Measurements from ENCODE around the gene SOAT2.
"Not testable (repeated sequence)": the region's sequence is repeated elsewhere in the genome, so short reads cannot be mapped to it uniquely, and the experiment has no call there.

Gene SOAT2

GRCh38 chr12:53105712-53106439, 2.6 kb downstream of the SOAT2 start:
- DNase-seq = no peak

GRCh38 chr12:53107122-53107521, 3.8 kb downstream of the SOAT2 start:
- DNase-seq = no peak

- DNase-seq = not testable (repeated sequence)
These were observed 9.1 kb downstream of the SOAT2 start for GRCh38 chr12:53112431-53112830.

- DNase-seq = no peak
These were observed 9.9 kb downstream of the SOAT2 start for GRCh38 chr12:53113136-53113705.

GRCh38 chr12:53113951-53114350, 10.7 kb downstream of the SOAT2 start:
- no peak for DNase-seq

GRCh38 chr12:53115112-53115890, 12.0 kb downstream of the SOAT2 start:
- DNase-seq = no peak

- no peak for DNase-seq
These were observed 12.8 kb downstream of the SOAT2 start for GRCh38 chr12:53115891-53116648.

GRCh38 chr12:53118751-53119300, 15.5 kb downstream of the SOAT2 start:
- no peak for DNase-seq

GRCh38 chr12:53120685-53121525, 17.6 kb downstream of the SOAT2 start:
- DNase-seq = no peak

GRCh38 chr12:53122961-53123468, 19.7 kb downstream of the SOAT2 start:
- DNase-seq = no peak

- DNase-seq = no peak
These were observed 20.5 kb downstream of the SOAT2 start for GRCh38 chr12:53123578-53124351.

GRCh38 chr12:53124352-53124723, 21.1 kb downstream of the SOAT2 start:
- DNase-seq = no peak

GRCh38 chr12:53127169-53127568, 23.9 kb downstream of the SOAT2 start:
- DNase-seq = no peak

GRCh38 chr12:53128780-53129569, 25.7 kb downstream of the SOAT2 start:
- DNase-seq = peak; percentile 36

GRCh38 chr12:53131844-53132243, 28.6 kb downstream of the SOAT2 start:
- DNase-seq = no peak

- no peak for DNase-seq
These were observed 30.4 kb downstream of the SOAT2 start for GRCh38 chr12:53133722-53134121.

- no peak for DNase-seq
These were observed 40.1 kb downstream of the SOAT2 start for GRCh38 chr12:53143355-53143754.

GRCh38 chr12:53145383-53146260, 42.3 kb downstream of the SOAT2 start:
- no peak for DNase-seq

GRCh38 chr12:53147181-53147580, 43.9 kb downstream of the SOAT2 start:
- no peak for DNase-seq
